Activated CD4-positive, alpha-beta T cell treated with anti-CD3 and anti-CD28 coated beads, Interleukin-2, Interleukin-6, amounts not matched to agents 100 ng/mL and 50 ng/mL, durations not matched to agents 16 hours and 8 hours (primary cell): ENCODE measurements around the gene CALR.

Experiments used
- DNase-seq: peaks from one replicate; pipeline ENCODE4 v3.0.0-alpha.2; 2020

CALR gene

DNA sequence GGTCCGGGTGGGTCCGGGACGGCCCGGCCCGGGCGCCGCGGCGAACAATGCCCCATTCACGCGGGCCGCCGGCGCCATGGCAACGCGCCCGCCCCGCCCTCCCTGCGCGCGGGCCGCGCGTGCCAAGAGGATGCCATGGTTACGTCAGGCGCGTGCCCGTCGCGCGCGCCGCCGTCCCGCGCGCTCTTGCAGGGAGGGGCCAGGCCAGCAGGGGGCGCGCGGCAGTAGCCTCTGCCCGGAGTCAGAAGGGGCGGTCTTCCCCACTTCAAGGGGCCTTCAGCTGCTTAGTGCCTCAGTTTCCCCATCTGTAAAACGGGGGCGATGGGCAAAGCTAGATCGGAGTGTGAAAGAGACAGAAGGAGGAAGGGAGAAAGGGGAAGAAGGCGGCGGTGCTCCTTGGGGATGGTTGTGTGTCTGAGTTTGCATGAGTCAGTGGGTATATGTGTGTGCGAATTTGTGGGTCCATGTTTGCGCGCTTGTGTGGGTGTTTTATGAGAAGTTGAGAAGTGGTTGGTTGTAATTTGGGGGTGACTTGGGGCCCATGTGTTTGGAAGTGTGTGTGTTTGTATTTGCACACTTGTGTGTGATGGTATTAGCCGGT is 45.2 kb downstream of the CALR start:
- DNase-seq = peak; percentile 80

DNA sequence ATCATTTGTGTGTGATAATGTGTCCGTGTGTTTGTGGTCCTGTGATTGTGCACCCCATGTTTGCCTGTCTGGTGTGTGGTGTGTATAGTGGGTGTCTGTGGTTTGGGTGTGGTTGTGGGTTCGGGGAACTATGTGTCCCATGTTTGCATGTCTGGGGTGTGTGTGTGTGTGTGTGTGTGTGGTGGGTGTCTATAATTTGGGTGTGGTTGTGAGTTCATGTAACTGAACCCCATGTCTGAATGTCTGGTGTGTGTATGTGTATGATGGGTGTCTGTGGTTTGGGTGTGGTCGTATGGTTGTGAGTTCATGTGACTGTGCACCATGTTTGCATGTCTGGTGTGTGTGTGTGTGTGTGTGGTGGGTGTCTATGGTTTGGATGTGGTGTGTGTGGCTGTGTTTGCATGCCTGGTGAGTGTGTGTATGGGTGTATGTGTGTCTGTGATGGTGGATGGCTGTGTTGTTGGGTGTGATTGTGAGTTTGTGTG is 45.8 kb downstream of the CALR start:
- no peak for DNase-seq

DNA sequence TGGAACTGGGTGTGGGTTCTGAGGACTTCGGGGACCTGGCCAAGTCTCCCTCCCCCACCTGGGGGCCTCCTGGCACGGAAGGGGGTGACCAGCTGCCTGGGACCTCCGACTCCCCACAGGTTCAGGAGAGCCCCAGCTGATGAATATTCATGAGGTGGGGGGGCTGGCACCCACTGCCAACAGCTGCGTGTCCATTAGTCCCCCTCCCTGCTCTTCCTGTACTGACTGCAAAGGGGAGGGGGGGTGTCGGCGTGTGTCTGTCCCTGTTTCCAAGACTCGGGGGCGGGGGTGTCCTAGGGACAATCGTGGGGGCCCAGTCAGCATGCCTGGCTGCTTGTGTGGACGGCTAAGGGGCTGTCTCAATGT is 46.3 kb downstream of the CALR start:
- DNase-seq = no peak

DNA sequence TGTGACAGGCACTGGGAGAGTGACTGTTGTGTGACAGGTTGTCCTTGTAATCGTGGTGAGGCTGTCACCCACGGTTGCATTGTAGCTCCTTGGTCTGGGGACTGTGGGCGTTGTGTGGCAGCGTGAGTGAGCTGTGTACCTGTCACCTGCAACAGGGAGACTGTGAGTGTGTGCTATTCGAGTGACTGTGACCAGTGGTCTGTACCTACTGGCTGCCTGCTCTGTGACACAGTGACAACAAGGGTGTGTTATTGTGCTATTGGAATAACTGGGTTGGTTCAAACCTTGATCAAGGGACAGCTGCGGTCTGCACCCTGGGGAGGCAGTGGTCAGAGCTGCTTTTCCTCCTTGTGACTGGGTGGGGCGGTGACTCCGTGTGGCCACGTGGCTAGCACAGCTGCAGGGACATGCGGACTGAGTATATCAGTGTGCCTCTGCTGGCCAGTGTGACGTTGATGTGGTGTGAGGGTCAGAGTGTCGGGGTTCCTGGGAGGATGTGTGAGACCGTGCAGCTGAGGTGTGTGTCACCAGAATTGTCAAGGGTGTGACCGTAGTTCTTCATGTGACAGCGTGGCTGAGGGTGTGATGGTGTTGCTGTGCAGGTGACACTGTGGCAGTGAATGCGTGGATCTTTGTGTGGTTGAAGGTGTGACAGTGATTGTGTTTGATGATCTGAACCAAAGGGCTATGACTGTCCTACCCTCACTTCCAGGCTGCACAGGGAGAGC is 46.8 kb downstream of the CALR start:
- no peak for DNase-seq

DNA sequence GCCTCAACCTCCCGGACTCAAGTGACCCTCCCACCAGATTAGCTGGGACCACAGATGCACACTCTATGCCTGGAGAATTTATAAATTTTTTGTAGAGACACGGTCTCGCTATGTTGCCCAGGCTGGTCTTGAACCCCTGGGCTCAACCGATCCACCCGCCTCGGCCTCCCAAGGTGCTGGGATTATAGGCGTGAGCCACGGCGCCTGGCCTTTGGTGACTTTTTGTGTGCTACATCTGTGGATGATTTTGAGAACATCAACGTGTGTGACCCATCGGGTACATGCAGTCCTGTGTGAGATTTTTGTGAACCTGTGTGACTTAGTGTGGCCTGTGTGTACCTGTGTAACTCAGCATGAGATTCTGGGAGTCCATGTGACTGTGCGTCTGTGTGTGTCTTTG is 48.3 kb downstream of the CALR start:
- DNase-seq = no peak

DNA sequence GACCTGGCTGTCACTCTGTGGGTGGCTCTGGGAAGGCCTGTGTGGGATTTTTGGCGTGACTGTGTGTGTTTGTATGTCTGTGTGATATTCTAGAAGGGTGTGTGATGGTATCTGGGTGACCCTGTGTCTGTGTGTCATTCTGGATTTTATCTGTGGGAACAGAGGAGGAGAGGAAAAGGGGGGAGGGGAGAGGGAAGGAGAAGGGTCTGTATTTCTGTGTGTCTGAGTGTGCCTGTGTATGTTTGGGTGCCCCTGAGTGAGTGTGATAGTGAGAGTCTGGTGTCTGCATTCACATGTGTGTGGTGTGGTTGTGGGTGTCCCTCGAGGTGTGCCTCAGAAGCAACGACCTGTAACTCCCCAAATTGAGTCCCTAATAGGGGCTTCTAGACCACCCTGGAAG is 48.8 kb downstream of the CALR start:
- DNase-seq = no peak

DNA sequence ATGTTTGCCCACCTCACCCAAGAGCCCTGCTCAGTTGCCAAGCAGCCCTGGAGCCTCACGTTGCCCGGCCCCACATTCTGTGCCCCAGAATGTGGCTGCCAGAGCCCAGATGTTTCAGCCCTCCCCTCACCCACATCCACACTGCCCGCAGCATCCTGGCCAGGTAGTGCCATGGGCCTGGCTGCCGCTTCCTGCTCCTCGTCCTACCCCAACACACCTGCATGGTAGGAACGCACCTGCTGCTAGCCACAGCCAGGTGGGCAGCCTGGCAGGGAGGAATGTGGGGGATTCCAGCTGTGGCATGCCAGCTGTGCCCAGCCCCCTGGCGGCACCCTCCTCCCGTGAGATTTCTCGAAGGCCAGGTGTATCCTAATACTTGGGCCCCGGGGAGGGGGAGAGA is 49.4 kb downstream of the CALR start:
- DNase-seq = no peak

DNA sequence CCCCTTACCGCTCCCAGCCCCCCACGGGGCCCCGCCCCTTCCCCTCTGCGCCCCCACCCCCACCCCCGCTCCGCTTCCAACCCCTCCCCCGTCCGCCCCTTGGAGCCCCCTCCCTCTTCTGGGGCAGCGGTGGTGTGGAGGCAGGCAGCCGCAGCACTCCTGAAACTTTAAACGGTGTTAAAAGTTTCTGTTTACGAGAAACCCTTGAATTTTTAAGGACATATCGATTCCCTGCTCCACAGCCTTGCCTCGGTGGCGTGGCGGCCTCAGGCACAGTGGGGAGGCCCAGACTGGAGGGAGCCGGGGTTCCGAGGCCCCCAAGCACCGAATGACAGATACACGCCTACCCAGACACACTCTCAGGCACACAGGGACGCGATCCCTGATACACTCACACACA is 52.0 kb downstream of the CALR start:
- DNase-seq = no peak

DNA sequence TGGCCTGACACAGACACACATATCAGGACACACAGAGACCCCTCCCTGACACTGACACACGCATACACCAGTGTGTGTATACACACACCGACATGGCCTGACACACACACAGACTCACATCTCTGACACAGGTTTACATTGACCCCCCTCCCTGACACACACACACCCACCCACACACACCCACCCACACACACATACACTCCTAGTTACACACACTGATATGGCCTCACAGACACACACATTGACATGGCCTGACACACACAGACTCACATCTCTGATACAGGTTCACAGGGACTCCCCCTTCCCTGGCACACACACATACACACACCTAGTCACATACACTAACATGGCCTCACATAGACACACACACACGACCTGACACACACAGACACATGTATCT is 52.4 kb downstream of the CALR start:
- DNase-seq = no peak

DNA sequence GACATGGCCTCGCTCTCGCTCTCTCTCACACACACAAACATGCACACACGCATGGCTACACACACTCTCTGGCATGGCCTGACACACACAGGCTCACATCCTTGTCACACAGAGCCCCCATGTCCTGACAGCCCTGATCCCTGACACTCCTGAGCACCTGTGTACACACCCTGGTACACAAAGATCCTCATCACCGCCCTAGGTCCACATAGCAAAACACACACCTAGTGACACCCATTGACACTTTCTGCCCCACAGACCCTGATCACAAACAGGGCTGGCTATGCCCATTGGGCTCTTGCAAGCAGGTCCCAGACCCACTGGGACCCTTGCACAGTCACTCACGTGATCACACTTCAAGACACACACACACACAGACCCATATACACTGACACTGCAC is 52.9 kb downstream of the CALR start:
- no peak for DNase-seq

DNA sequence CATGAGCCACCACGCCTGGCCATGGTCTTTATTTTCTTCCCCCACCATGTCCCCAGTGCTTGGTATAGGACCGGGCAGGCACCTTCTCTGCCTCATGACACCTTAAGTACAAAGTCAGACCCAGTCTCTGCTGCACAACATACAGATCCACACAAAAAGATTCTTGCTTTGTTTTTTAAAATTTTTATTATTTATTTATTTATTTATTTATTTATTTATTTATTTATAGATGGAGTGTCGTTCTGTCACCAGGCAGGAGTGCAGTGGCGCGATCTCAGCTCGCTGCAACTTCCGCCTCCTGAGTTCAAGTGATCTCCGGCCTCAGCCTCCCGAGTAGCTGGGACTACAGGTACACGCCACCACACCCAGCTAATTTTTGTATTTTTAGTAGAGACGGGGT is 54.3 kb downstream of the CALR start:
- DNase-seq = no peak

DNA sequence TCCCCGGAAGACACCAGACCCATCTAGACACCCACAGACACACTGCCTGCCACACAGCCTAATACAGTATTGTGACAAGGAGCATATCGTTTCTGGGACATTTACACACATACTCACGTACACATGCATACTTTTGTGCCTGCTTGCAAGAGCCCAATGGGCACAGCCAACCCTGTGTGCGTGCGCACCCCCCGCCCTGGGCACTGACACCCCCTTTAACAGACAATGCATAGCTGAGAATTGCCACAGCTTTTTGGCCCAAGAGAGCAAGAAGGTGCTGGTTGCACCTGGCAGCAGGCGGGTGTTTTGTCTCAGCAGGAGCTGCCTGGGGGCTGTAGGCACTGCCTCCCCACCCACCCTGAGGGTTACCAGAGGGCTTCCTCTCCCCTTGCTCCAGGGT is 55.2 kb downstream of the CALR start:
- no peak for DNase-seq
